Prostate gland (tissue), 2 donors: ENCODE results near the gene TTC38. TPM values are rescaled to one million over a fixed set of nuclear protein-coding genes. Genes with fewer than 3 reads are reported as not detected.

Experiments
- DNase-seq: peaks from one replicate; pipeline ENCODE4 v3.0.0-alpha.2; 2019; ENCODE audit warnings: low spot score
- H3K27ac ChIP-seq, 2 donors: fragments of 200-600 bp; sonication (generic); 2 replicates each; pipeline ENCODE4 v1.5.1; 2017 to 2019
- H3K27me3 ChIP-seq: fragments of 200-600 bp; sonication (generic); replicated peaks from 2 replicates; pipeline ENCODE4 v1.5.1; 2019; ENCODE audit not compliant: insufficient read depth
- H3K36me3 ChIP-seq, 2 donors: fragments of 200-600 bp; sonication (generic); 1 replicate in 1 of 2; 2 replicates in 1 of 2; pipeline versions ENCODE4 v1.5.1 to v1.8.1; 2017 to 2019
- H3K4me1 ChIP-seq: fragments of 200-600 bp; sonication (generic); replicated peaks from 2 replicates; pipeline ENCODE4 v1.5.1; 2019
- H3K4me3 ChIP-seq, 2 donors: fragments of 200-600 bp; sonication (generic); 2 replicates each; pipeline ENCODE4 v1.5.1; 2017 to 2019
- H3K9me3 ChIP-seq: fragments of 200-600 bp; sonication (generic); 2 replicates; pipeline ENCODE4 v1.5.1; 2017
- CTCF ChIP-seq, 4 experiments: fragments of 200-600 bp in 2 of 4; fragments of 450-650 bp in 2 of 4; sonication (generic) in 2 of 4; IDR thresholded peaks; 1 replicate in 3 of 4; 2 replicates in 1 of 4; pipeline ENCODE4 v1.5.1; 2016 to 2019; ENCODE audit warnings: antibody characterized with exemption in 4 of 4, mild to moderate bottlenecking in 2 of 4, moderate library complexity in 2 of 4
- POLR2A ChIP-seq: fragments of 450-650 bp; IDR thresholded peaks from one replicate; pipeline ENCODE4 v1.6.1; 2016; ENCODE audit warnings: antibody characterized with exemption, mild to moderate bottlenecking
- POLR2AphosphoS5 ChIP-seq: sonication (generic); formaldehyde crosslinking; IDR thresholded peaks from one replicate; pipeline ENCODE4 v1.6.1; 2017; ENCODE audit warnings: antibody characterized with exemption
- WGBS: methylation state at CpG from one replicate; pipeline ENCODE4 v1.1.5; 2018; 5-methylcytosine and 5-hydroxymethylcytosine counted together
- intact Hi-C: fragments of 100-400 bp; cut with DNase I; formaldehyde crosslinking; loops from one replicate; pipeline ENCODE4 v1.14.2; 2022
- total RNA-seq, 2 donors: library from RNA; depleted of rRNA; stranded (reverse); fragments of >200 nt; gene quantifications; one replicate each; pipeline ENCODE4 v1.1.0, GENCODE V29; 2016

Gene TTC38
- total RNA-seq, 2 donors from 2014 or later, result 47.6 to 115 TPM

- WGBS, result 96% methylated on average over 4 of the region's 4 CpGs
- DNase-seq, result no peak
- Histone ChIP-seq H3K27ac (no peak overlapping the region), H3K36me3 (no peaks in the 10 kb centered on the region), H3K9me3 (no peaks in the 10 kb centered on the region), H3K4me3 (no peak overlapping the region), H3K27me3 (no peaks in the 10 kb centered on the region), H3K4me1 (no peaks in the 10 kb centered on the region)
- intact Hi-C loops, result no loop called here
- TF ChIP-seq POLR2A (no peak), CTCF (IDR thresholded peaks at IDR 0.05) (no peak), POLR2AphosphoS5 (no peak)
These were observed 62.6 kb downstream of the TTC38 start for GRCh38 chr22:46330426-46330825.

- DNase-seq, result no peak
- WGBS, result 95% methylated on average over 23 of the region's 23 CpGs
These were observed 63.7 kb downstream of the TTC38 start for GRCh38 chr22:46331496-46331895.

GRCh38 chr22:46335201-46336118 lies 67.7 kb downstream of the TTC38 start, which contains the start of gene TRMU:
Gene TRMU, plus strand, starts transcription at chr22:46335714. Its CDS starts 51 bp downstream, at chr22:46335765.
- Histone ChIP-seq H3K4me3 (peak within 1 kb of the TSS; percentile 66 to 90), H3K36me3 (peaks cover 5 to 14% of the 10 kb centered on the region in 2 donors), H3K27me3 (no peaks in the 10 kb centered on the region), H3K4me1 (peaks cover 5% of the 10 kb centered on the region), H3K27ac (peak within 1 kb of the TSS; percentile 85 to 86), H3K9me3 (no peaks in the 10 kb centered on the region)
- DNase-seq, result peak; percentile 65
- WGBS, result 1% methylated on average over 63 of the region's 93 CpGs
- intact Hi-C loops, result no loop called here
- peak; percentile 56 for TF ChIP-seq POLR2A
- peak in 1 of 4 experiments; percentile 2 for TF ChIP-seq CTCF (IDR thresholded peaks at IDR 0.05)
- TF ChIP-seq POLR2AphosphoS5, result peak; percentile 79

More at GRCh38 chr22:46331496-46331895, 63.7 kb downstream of the TTC38 start:
- intact Hi-C loops, result no loop called here
- Histone ChIP-seq H3K9me3 (no peaks in the 10 kb centered on the region), H3K36me3 (no peaks in the 10 kb centered on the region), H3K27ac (no peak overlapping the region), H3K4me3 (no peak overlapping the region), H3K27me3 (no peaks in the 10 kb centered on the region), H3K4me1 (peaks cover under 1% of the 10 kb centered on the region)
- no peak for TF ChIP-seq POLR2A
- no peak for TF ChIP-seq POLR2AphosphoS5
- no peak for TF ChIP-seq CTCF (IDR thresholded peaks at IDR 0.05)

GRCh38 chr22:46336119-46337078 lies 68.6 kb downstream of the TTC38 start:
- Histone ChIP-seq H3K9me3 (no peaks in the 10 kb centered on the region), H3K4me3 (peak overlapping the region; percentile 66 to 90), H3K27ac (peak overlapping the region; percentile 85 to 86), H3K36me3 (peaks cover 5 to 14% of the 10 kb centered on the region in 2 donors), H3K4me1 (peaks cover 5% of the 10 kb centered on the region), H3K27me3 (no peaks in the 10 kb centered on the region)
- TF ChIP-seq CTCF (IDR thresholded peaks at IDR 0.05), result no peak
- no peak for TF ChIP-seq POLR2A
- TF ChIP-seq POLR2AphosphoS5, result no peak
- no peak for DNase-seq
- intact Hi-C loops, result no loop called here
- WGBS, result 8% methylated on average over 41 of the region's 42 CpGs
